HG03520 (cell line): ENCODE measurements around the gene PDE6C.
"Not testable (repeated sequence)": the region's sequence is repeated elsewhere in the genome, so short reads cannot be mapped to it uniquely, and the experiment has no call there.

Experiments
- ATAC-seq: cut with Tn5 transposase; IDR thresholded peaks from one replicate; pipeline ENCODE4 v1.9.1; 2021; ENCODE audit warnings: mild to moderate bottlenecking, moderate library complexity; ENCODE audit not compliant: unreplicated experiment

Gene PDE6C

DNA sequence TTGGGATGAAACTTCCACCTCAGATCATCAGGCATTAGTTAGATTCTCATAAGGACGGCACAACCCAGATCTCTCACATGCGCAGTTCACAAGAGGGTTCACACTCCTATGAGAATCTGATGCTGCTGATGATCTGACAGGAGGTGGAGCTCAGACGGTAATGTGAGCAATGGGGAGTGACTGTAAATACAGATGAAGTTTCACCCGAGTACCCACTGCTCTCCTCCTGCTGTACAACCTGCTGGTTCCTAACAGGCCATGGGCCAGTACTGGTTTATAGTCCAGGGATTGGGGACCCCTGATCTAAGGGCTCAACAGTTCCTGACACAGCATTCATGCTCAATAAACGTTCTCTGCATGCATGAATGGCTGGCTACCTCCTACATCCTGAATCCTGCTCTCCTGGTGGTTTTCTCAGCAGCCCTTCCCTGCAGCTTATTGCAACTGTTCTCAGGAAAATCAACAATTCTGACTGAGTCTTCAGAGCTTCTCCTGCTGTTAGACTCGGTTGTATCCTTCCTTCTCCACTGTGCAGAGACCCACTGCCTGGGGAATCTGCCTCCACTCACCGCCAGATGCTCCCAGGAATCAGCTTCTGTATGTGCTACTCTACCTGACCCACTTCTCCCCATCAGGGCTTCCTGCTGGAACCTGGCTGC lies 17.4 kb downstream of the PDE6C start:
- no peak for ATAC-seq

DNA sequence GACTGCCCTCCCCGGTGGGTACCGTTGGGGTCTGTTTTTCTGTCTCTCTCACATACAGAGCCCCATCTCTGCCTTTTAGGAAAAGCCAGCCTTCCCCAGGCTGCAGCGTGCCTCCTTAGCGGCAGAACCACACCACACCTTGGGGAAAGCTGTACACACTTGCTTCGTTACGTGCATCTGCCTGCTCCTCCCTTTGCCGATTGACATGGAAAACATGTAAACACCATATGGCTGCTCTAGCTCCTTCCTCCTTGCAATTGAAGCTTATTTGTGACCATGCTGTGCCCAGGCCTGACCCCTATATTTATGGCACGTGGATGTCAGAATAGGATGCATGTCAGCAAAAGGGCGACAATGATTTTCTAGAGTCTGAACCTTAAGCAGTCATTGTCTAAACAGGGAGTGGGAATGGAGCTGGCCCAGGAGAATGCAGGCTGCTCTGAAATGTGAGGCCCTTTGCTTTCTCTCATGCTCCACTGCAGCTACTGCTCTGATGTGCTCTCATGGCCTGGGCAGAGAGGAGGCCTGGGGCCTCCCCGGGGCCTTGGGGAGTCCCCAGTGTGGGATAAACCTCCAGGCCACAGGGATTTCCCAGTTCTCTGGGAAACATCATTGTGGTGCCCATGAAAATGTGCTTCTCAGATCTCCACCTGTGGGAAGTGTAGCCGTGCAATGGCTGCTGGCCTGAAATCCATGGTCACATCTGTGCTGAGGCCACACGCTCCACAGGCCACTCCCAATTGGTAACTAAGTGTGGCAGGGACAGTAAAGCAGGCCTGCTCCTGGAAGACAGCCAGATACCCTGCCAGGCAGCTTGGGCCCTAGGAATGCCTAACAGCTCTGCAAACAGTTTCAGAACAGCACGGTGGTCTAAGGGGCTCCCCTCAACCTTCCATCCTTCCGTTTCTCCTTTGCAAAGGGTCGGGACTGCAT lies 18.6 kb downstream of the PDE6C start:
- no peak for ATAC-seq

DNA sequence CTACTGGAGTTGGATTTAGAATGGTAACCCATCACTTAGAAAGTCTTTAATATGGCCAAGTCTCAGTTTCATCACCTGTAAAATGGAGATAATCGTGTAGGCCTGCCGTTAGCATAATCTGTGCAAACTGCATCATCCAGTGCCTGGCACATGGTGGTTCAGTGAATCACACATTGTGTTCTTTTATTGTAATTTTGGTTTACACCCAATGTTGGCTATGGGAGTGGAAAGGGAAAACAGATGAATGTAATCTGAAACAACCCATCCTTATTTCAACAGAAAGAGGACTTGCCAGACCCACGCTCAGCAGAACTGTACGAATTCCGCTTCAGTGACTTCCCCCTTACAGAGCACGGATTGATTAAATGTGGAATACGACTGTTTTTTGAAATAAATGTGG lies 27.5 kb downstream of the PDE6C start:
- no peak for ATAC-seq

- ATAC-seq = no peak
Measured at GRCh38 chr10:93652857-93653256, 40.5 kb downstream of the PDE6C start.

DNA sequence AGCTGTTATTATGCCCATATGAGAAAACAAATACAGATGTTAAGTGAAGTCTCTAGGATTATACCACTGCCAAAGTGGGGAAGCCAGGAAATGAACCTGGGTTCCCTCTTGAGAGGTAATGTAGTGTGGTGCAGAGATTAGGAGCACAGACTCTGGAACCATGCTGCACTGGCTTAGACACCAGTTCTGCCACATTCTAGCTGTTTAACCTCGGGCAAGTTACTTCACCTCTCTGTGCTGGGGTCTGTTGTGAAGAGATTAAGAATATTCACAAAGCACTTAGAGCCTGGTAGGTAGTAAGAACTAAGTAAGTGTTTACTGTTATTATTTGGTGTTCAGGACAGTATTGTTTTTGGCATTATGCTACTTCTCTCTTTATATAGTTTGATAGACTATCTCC lies 41.9 kb downstream of the PDE6C start:
- ATAC-seq = no peak

DNA sequence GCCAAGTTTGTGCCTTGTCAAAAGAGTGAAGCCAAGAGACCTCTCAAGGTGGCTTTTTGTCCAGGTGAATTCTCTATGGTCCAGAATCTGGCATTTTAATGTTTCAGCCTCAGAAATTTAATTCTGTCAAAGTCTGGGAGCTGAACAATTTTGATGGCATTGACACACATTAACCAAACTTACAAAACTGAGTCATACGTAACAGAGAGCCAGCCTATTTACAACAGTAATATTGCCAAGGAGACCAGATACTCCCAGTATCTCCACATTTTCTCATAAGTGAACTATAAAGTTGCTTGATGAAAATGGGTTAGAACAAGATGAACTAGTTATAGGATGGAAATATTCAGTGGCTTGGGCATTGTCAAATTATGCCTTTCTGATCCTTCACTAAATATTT lies 43.8 kb downstream of the PDE6C start:
- ATAC-seq = no peak

DNA sequence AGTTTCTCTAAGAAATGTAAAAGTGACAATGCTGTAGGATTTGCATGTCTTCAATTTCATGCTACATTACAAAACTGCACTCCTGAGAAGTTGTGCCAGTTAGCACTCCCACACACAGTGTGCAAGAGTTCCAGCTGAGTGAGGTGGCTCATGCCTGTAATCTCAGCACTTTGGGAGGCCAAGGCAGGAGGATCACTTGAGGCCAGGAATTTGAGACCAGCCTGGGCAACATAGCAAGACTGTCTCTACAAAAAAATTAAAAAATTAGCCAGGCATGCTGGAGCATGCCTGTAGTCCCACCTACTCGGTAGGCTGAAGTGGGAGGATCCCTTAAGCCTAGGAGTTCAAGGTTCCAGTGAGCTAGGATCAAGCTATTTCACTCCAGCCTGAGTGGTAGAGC lies 45.4 kb downstream of the PDE6C start:
- no peak for ATAC-seq

DNA sequence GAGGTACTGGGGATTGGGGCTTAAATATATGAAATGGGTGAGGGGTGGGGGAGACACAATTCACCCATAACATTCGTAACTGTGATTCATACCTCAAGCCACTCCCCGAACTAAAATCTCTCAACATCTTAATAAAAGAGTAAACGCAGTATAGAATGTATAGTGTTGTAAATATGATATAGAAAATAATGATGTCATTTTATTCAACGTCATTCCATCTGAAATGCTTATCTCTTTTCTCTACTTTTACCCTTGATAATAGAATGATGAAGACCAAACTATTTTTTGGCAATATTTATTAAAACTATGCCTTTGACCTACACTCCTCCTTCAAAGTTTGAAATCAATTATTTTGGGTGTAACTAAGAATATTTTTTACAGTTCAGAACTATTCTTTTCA lies 53.7 kb downstream of the PDE6C start:
- ATAC-seq = no peak

GRCh38 chr10:93667795-93668194 lies 55.5 kb downstream of the PDE6C start:
- ATAC-seq = no peak

DNA sequence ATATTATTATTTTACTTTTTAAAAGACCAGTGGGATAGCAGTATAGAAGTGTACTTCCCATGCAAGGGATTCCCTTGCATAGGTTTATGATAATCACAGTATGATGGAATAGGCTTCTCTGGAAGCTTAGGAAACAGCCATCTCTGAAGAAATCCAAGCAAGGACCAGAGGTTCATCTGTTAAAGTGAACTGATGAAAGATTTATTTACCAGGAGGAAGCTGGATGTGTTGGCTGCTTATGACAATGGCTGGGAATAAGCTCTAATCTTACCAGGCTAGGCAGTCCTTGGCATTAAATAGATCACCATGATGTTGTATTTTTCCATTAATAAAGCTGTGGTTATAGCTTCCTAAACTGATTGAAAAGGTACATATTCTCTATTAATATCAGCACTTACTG lies 58.0 kb downstream of the PDE6C start:
- no peak for ATAC-seq

GRCh38 chr10:93671042-93671441 lies 58.7 kb downstream of the PDE6C start:
- no peak for ATAC-seq

- no peak for ATAC-seq
Measured at GRCh38 chr10:93672022-93672678, 59.8 kb downstream of the PDE6C start.

GRCh38 chr10:93672890-93673289 lies 60.6 kb downstream of the PDE6C start:
- no peak for ATAC-seq

GRCh38 chr10:93673791-93674190 lies 61.5 kb downstream of the PDE6C start:
- no peak for ATAC-seq

DNA sequence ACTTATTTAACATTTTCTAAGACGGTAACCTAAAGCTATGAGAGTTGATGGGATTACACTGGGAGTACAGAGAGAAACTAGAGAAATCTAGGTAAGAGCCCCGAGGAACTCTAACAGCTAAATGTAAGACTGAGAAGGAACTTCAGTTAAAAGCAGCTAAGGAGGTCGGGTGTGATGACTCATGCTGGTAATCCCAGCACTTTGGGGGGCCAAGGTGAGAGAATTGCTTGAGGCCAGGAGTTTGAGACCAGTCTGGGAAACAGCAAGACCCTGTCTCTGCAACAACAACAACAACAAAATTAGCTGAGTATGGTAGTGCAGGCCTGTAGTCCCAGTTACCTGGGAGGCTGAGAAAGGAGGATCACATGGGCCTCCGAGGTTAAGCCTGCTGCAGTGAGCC lies 66.0 kb downstream of the PDE6C start:
- ATAC-seq = no peak

GRCh38 chr10:93678805-93679587 lies 66.7 kb downstream of the PDE6C start:
- ATAC-seq = no peak

GRCh38 chr10:93680412-93681047 lies 68.2 kb downstream of the PDE6C start:
- ATAC-seq = no peak

GRCh38 chr10:93687737-93688136 lies 75.4 kb downstream of the PDE6C start:
- no peak for ATAC-seq

DNA sequence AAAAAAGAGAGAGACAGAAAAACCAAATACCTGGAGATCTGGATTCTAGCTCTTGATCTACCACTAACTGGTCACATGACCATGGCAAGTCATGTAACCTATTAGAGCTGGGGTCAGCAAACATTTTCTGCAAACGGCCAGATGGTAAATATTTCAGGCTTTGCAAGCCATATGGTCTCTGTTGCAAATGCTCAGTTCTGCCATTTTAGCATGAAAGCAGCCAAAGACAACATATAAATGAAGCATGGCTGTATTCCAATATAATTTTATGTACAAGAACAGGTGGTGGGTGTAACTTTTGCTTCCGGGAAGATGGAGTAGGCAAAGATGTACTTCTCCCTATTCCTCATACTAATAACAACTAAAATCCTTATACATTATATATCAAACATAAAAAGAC lies 83.4 kb downstream of the PDE6C start:
- ATAC-seq = no peak

- ATAC-seq = not testable (repeated sequence)
Measured at GRCh38 chr10:93696582-93696981, 84.2 kb downstream of the PDE6C start.

DNA sequence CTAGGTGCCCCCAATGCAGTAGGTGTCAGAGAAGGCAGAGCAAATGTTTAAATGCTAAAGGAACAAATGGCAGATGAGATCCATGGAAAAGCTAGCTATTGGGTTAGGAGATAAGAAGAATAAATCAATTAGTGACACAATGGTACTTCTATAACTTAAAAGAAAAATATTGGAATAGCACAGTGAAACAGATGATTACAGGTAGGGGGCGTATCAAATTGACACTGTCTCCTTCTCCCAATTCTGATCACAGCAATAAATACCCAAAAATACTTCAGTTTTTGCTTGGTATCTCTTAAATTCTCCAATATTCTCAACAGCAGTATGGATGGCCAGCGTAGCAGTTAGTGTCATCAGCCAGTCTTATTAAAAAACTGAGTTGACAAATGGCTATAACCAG lies 84.9 kb downstream of the PDE6C start:
- ATAC-seq = no peak
